ENCODE measurements around the gene ZSCAN23. TPM values are rescaled to one million over a fixed set of nuclear protein-coding genes. Genes with fewer than 3 reads are reported as not detected.
"Not testable (repeated sequence)": the region's sequence is repeated elsewhere in the genome, so short reads cannot be mapped to it uniquely, and the experiment has no call there.

ZSCAN23 gene
- total and polyA plus RNA-seq, 11 donors = 0.42 to 2.1 (median 1.5) TPM

DNA sequence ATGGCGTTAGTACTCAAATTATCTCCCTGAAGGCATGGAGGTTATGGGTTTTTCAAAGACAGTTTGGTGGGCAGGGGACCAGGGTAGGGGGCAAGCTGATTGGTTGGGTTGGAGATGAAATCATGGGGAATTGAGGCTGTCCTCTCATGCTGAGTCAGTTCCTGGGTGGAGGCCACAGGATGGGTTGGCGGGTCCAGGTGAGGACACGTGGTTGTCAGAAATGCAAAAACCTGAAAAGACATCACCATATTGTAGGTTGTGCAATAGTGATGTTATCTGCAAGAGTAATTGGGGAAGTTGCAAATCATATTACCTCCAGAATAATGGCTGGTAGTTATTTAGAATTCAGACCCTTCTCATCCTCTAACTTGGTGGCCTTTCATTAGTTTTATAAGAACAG is 42.2 kb upstream of the ZSCAN23 start:
- no peak overlapping the region for H3K4me3 ChIP-seq
- peaks cover 0 to 3% (median 0%) of the 10 kb centered on the region in 12 donors for H3K9me3 ChIP-seq
- H3K36me3 ChIP-seq = no peaks in the 10 kb centered on the region
- DNase-seq (no peak), ATAC-seq (no peak)
- H3K27ac ChIP-seq = no peak overlapping the region
- peaks cover 4 to 75% (median 19%) of the 10 kb centered on the region in 9 donors for H3K27me3 ChIP-seq
- 90 to 95% (median 92%) methylated on average over 3 of the region's 3 CpGs for WGBS, 4 donors
- peaks cover 0 to 9% (median 0%) of the 10 kb centered on the region in 12 donors for H3K4me1 ChIP-seq
- intact Hi-C loops (cut with DNase I) = no loop called here
- TF ChIP-seq, protein P1, sequence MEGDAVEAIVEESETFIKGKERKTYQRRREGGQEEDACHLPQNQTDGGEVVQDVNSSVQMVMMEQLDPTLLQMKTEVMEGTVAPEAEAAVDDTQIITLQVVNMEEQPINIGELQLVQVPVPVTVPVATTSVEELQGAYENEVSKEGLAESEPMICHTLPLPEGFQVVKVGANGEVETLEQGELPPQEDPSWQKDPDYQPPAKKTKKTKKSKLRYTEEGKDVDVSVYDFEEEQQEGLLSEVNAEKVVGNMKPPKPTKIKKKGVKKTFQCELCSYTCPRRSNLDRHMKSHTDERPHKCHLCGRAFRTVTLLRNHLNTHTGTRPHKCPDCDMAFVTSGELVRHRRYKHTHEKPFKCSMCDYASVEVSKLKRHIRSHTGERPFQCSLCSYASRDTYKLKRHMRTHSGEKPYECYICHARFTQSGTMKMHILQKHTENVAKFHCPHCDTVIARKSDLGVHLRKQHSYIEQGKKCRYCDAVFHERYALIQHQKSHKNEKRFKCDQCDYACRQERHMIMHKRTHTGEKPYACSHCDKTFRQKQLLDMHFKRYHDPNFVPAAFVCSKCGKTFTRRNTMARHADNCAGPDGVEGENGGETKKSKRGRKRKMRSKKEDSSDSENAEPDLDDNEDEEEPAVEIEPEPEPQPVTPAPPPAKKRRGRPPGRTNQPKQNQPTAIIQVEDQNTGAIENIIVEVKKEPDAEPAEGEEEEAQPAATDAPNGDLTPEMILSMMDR (IDR thresholded peaks at IDR 0.05) = no peak
- no peak for TF ChIP-seq POLR2A (IDR thresholded peaks at IDR 0.05)

DNA sequence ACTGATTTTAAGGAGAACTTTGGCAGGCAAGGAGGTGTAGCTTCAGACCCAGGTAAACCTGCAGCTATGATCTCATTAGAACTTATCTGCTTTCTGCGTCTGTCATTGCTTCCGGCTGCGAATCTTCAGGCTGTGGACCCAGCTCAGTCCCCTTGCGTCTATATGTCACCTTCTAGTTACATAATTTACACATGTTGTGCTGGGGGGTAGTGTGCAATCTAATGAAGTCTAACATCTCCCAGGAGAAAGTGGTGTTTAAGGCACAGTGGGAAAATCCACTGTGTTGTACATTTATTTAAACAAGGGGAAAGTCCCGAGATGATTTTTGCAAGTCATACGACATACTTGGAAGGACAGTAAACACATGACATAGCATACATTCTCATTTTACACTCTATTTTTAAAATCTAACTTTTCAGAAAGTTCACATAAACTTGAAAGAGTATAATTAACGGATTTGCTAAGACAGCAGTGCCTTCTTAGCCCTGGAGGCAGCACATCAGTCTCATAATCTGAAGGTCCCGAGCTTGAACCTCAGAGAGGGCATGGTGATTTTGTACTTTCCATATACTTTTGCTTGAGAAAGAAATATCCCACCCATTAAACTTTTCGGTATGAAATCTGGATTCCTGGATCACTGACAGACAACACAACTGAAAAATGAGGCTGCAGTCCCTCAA is 37.1 kb upstream of the ZSCAN23 start:
- intact Hi-C loops (cut with DNase I) = no loop called here
- Histone ChIP-seq H3K4me3 (no peak overlapping the region), H3K27ac (no peak overlapping the region), H3K36me3 (no peaks in the 10 kb centered on the region), H3K27me3 (peaks cover 0 to 73% (median 14%) of the 10 kb centered on the region in 9 donors), H3K4me1 (no peaks in the 10 kb centered on the region), H3K9me3 (no peaks in the 10 kb centered on the region)
- 67 to 73% (median 70%) methylated on average over 9 of the region's 9 CpGs for WGBS, 4 donors
- DNase-seq = no peak
- TF ChIP-seq POLR2A (IDR thresholded peaks at IDR 0.05) = no peak
- TF ChIP-seq, protein P1 (IDR thresholded peaks at IDR 0.05) = no peak
- no peak for ATAC-seq

DNA sequence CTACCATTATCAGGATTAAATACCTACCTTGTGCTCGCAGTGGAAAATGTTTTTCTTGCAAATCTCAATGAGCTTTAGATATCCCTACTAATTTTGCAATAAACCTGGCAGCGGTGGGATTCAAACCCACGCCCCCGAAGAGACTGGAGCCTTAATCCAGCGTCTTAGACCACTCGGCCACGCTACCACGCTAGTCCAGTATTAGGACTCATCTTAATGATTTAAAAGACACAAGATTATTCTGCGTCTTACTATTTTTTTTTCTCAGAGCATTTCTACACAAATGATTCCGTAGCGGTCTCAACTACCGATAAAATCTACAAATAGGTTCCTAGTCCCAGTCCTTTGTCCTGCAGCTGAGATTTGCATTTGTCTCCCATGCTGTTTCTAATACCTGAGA is 35.2 kb upstream of the ZSCAN23 start:
- intact Hi-C loops (cut with DNase I) = no loop called here
- Histone ChIP-seq H3K9me3 (no peaks in the 10 kb centered on the region), H3K4me1 (no peaks in the 10 kb centered on the region), H3K27me3 (peaks cover 0 to 83% (median 14%) of the 10 kb centered on the region in 9 donors), H3K4me3 (no peak overlapping the region), H3K27ac (no peak overlapping the region), H3K36me3 (no peaks in the 10 kb centered on the region)
- ATAC-seq = no peak
- WGBS, 4 donors = 54 to 74% (median 59%) methylated on average over 12 of the region's 12 CpGs
- DNase-seq = no peak
- TF ChIP-seq, protein P1 (IDR thresholded peaks at IDR 0.05) = no peak

DNA sequence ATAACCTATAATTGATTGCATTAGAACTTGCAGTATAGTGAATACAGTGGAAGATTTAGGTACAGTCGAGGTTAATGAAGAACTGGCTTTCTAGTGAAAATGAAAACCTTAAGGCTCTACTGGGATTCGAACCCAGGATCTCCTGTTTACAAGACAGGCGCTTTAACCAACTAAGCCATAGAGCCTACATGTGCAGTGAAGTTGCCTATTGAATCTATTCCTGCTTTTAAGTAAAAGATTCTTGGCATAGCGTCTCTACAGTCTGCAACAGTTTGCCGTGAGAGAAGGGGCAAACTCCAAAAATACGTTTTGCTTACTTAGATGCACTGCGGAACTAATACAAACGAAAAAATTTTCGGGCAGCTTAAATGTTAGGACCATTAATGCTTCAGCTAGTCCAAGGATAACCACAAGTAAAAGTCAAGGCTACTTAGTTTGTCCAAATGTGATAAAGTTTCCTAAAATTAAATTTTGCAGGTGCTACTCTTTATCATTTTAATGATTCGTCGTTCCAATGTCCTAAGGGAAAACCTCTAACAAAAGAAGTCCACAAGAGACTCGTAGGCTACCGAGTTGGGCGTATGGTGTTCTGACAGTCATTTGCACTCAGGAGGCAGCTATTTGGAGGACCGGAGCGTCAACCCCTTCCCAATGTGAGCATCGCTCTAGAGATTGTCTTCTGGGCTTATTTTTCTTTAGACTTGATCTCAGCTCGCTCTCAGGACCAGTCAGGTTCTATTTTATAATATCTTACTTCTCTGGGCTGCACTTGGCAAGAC is 31.3 kb upstream of the ZSCAN23 start:
- no peaks in the 10 kb centered on the region for H3K4me1 ChIP-seq
- no peak for DNase-seq
- no peaks in the 10 kb centered on the region for H3K9me3 ChIP-seq
- peaks cover 0 to 70% (median 16%) of the 10 kb centered on the region in 9 donors for H3K27me3 ChIP-seq
- H3K36me3 ChIP-seq = no peaks in the 10 kb centered on the region
- peak in 1 of 4 donors; percentile 28 for ATAC-seq
- TF ChIP-seq, protein P1 (IDR thresholded peaks at IDR 0.05) = no peak
- no peak for TF ChIP-seq POLR2A (IDR thresholded peaks at IDR 0.05)
- intact Hi-C loops (cut with DNase I) = no loop called here
- no peak overlapping the region for H3K27ac ChIP-seq
- WGBS, 4 donors = 3 to 6% (median 5%) methylated on average over 18 of the region's 18 CpGs
- peak overlapping the region in 2 of 12 donors; percentile 4 to 22 for H3K4me3 ChIP-seq

DNA sequence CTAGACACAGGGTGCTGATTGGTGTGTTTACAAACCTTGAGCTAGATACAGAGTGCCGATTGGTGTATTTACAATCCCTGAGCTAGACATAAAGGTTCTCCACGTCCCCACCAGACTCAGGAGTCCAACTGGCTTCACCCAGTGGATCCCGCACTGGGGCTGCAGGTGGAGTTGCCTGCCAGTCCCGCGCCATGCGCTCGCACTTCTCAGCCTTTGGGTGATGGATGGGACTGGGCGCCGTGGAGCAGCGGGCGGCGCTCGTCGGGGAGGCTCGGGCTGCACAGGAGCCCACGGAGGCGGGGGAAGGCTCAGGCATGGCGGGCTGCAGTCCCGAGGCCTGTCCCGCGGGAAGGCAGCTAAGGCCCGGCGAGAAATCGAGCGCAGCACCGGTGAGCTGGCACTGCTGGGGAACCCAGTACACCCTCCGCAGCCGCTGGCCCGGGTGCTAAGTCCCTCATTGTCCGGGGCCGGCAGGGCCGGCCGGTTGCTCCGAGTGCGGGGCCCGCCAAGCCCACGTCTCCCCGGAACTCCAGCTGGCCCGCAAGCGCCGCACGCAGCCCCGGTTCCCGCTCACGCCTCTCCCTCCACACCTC is 26.0 kb upstream of the ZSCAN23 start:
- intact Hi-C loops (cut with DNase I); H3K4me1 ChIP-seq; H3K9me3 ChIP-seq; H3K27ac ChIP-seq; DNase-seq; ATAC-seq; H3K36me3 ChIP-seq; H3K4me3 ChIP-seq: not testable (repeated sequence)
- WGBS, 4 donors = 91 to 95% (median 93%) methylated on average over 25 to 45 of the region's 45 CpGs
- H3K27me3 ChIP-seq = peaks cover 0 to 48% (median 20%) of the 10 kb centered on the region in 9 donors

Data from heart left ventricle (tissue), 16 donors.